ENCODE data around the gene PLSCR4. TPM values are rescaled to one million over a fixed set of nuclear protein-coding genes. Genes with fewer than 3 reads are reported as not detected.

PLSCR4 gene
- polyA plus RNA-seq, 3 donors, result 10.6 to 64.6 (median 37.8) TPM

GRCh38 chr3:146209371-146209770 lies 41.5 kb downstream of the PLSCR4 start:
- H3K27ac ChIP-seq (ENCODE audit: low read depth, low read length), result no peak overlapping the region

DNA sequence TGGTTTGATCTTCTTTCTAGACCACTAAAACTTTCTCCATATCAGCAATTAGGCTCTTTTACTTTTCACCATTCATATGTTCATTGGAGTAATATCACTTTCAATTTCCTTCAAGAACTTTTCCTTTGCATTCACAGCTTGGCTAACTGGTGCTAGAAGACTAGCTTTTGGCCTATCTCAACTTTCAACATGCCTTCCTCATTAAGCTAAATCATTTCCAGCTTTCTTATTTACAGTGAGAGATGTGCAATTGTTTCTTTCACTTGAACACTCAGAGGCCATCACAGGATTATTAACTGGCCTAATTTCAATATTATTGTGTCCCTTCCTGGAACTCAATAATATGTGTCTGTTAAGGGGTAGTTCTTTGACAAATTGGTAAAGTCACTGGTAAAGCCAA lies 47.1 kb downstream of the PLSCR4 start:
- H3K27ac ChIP-seq (ENCODE audit: low read depth, low read length), result no peak overlapping the region

DNA sequence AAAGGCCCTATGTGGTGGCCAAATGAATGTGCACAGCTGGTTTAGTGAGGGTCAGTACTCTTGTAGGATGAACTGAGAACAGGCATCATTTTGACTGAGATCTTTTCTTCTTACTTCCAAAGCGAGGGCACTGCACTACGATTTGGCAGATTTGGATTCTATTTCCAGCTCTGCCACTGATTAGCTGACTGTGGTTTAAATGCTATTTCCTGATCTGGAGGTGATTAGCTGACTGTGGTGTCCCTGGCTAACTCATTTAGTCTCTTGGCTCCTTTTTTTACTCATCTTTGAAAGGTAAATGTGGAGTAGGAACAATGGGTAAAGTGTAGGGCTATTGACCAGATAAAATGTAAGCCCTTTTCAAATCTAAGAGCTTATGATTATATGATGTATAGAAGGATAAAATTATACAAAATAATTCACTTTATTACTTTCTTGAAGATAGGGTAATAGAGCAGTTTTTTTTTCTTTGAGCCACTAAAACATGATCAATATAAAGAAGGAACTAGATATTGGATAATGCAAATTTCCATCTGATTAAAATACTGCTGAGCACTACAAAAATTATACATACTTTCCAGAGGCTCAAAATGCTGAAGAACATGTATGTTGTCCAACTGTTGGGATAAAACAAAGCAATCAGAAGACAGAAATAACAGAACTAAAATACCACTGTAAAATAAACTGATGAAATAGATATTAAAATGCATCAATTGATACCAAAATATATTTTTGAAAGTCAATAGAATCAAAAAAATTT lies 50.3 kb downstream of the PLSCR4 start:
- 53 to 75% (median 65%) methylated on average over 2 of the region's 2 CpGs for WGBS, 3 donors
- no peak overlapping the region for H3K27ac ChIP-seq (ENCODE audit: low read depth, low read length)

DNA sequence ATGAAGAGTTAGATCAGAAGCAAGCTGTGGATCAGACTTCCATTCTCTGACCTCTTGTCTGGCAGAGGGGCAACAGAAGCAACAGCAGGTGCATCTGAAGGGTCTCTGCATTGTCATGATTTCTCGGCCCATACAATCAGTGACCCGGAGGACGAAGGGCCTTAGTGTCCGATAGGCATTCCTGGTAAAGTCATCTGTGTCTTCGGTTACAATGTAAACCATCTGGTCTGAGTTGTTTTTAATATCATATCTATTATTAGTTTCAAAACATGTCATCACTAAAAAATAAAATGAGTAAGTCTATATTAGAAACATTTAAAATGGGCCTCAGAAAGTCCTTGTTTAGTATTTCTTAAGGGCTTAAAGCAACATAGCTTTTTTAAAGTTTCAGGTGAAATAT lies 51.1 kb downstream of the PLSCR4 start:
- no peak overlapping the region for H3K27ac ChIP-seq (ENCODE audit: low read depth, low read length)
- whole genome bisulfite sequencing, 3 donors, result 91 to 98% (median 92%) methylated on average over 5 of the region's 5 CpGs

GRCh38 chr3:146196789-146197188 lies 54.1 kb downstream of the PLSCR4 start:
- H3K27ac ChIP-seq (ENCODE audit: low read depth, low read length), result no peak overlapping the region
- WGBS, 3 donors, result 87 to 97% (median 92%) methylated on average over 2 of the region's 2 CpGs

- H3K27ac ChIP-seq (ENCODE audit: low read depth, low read length), result no peak overlapping the region
- WGBS, 3 donors, result 25 to 44% (median 41%) methylated on average over 4 of the region's 4 CpGs
Observed at GRCh38 chr3:146195605-146196004, 55.3 kb downstream of the PLSCR4 start.

GRCh38 chr3:146195030-146195429 lies 55.9 kb downstream of the PLSCR4 start:
- whole genome bisulfite sequencing, 3 donors, result 67 to 69% (median 68%) methylated on average over 3 of the region's 3 CpGs
- no peak overlapping the region for H3K27ac ChIP-seq (ENCODE audit: low read depth, low read length)

- H3K27ac ChIP-seq (ENCODE audit: low read depth, low read length), result no peak overlapping the region
- WGBS, 3 donors, result 89 to 90% (median 90%) methylated on average over 1 of the region's 1 CpG
Observed at GRCh38 chr3:146191051-146191450, 59.9 kb downstream of the PLSCR4 start.

DNA sequence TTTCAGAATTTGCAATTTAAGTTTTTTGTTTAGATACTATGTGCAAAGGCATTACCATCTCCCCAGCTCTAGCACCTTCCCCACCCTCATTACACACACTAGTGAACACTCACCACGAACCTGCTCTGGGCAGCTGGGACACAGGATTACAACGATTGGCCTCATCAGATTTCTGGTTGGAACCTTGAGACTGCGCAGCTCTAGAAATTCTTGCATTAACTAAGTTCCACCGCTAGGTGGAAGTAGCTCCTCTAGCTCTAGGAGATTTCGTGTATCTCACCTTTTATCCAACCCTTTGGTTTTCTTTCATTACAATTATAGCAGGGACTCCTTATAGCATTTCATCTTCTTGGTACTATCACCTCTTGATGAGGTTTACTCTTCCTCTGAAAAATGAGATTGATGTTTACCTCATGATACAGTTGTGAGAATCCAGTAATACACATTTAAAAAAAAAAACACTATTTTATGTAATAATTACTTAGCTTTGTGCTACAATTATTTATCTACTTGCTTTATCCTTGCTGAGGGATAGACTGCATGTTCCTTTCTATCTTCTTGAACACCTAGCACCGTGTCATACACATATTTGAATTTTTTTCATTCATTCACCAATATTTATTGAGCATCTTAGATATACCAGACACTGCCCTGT lies 61.3 kb downstream of the PLSCR4 start:
- 5 to 14% (median 13%) methylated on average over 6 of the region's 6 CpGs for WGBS, 3 donors
- H3K27ac ChIP-seq (ENCODE audit: low read depth, low read length), result no peak overlapping the region

DNA sequence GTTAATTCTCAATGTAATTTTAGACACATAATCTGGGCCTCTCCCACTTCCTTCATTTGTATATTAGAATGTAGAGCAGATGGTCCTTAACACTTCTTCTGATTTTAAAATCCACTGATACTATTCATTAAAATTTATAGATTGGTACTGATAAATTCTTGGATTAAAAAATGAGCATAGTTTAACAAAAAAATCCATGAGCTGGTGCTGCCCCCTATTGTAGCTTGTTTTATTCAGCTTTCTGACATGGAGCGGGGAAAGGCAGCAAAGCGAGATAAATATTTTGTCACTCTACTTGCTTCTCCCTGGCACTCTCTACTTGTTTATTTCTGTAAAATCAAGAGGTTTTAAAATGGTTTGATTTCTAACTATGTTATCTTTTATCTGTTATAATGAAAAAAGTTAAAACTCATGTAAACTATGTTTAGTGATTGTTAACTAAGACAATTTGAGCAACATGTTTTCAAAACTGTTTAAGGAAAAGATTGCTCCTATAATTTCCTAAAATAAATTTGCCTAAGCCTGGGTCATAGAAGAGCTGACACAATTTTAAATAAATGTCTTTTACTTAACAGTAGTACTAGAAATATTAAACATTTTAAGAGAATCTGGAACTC lies 63.5 kb downstream of the PLSCR4 start:
- 37 to 70% (median 39%) methylated on average over 2 of the region's 2 CpGs for WGBS, 3 donors

DNA sequence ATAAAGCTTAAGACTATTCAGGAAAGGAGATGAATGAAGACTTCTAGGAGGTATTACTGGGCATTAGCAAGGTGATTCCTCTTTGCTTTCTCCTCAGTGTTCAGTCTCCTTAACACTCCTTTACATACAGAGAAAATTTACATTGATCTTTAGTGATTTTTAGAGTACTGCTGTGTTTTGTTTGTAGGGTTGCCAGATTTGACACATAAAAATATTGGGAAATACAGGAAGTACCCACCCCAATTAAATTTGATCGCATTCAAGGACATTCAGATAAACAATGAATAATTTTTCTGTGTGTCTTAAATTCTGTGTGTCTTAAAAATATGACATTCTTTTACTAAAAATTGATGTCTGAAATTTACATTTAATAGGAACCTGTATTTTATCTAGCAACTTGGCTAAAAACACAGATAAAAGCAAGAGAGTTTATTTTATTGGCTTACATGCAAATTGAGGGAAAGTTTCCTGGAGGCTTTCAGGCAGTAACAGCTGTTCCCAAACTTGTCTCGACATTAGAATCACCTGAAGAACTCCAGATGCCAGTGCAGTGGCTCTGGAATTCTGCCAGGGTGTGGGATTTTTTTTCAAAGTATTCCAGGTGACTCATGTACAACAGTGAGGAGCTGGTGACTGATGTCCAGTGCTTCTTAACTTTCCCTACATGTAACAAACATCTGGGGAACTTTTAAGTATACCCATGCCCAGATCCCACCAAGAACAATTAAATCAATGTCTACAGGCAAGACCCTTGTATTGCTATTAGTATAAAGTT lies 66.5 kb downstream of the PLSCR4 start:
- H3K27ac ChIP-seq (ENCODE audit: low read depth, low read length), result no peak overlapping the region
- 20 to 64% (median 59%) methylated on average over 2 of the region's 2 CpGs for WGBS, 3 donors

More for the DNA sequence above, 63.5 kb downstream of the PLSCR4 start:
- H3K27ac ChIP-seq (ENCODE audit: low read depth, low read length), result no peak overlapping the region

- 93 to 95% (median 94%) methylated on average over 5 of the region's 5 CpGs for WGBS, 3 donors
Observed at GRCh38 chr3:146181216-146181615, 69.7 kb downstream of the PLSCR4 start.

GRCh38 chr3:146180376-146180775 lies 70.5 kb downstream of the PLSCR4 start:
- no peak overlapping the region for H3K27ac ChIP-seq (ENCODE audit: low read depth, low read length)
- 90 to 97% (median 95%) methylated on average over 6 of the region's 6 CpGs for WGBS, 3 donors

More at GRCh38 chr3:146181216-146181615, 69.7 kb downstream of the PLSCR4 start:
- H3K27ac ChIP-seq (ENCODE audit: low read depth, low read length), result no peak overlapping the region

- H3K27ac ChIP-seq (ENCODE audit: low read depth, low read length), result no peak overlapping the region
- WGBS, 3 donors, result 62 to 83% (median 76%) methylated on average over 6 of the region's 6 CpGs
Observed at GRCh38 chr3:146178006-146178689, 72.8 kb downstream of the PLSCR4 start.

DNA sequence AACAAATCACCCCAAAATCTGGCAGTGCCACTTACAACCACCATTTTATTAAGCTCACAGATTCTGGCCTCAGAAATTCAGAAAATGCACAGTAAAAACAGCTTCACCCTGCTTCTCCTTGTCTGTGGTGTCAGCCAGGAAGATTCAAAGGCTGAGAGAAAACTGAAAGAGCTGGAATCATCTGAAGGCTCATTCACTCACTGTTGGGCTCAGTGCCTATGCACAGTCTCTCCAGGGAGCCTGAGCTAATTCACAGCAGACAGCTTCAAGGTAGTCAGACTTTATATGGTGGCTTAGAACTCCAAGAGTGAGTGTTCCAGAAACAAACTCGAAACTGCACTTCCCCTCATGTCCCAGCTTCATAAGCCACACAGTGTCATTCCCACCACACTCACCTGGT lies 73.4 kb downstream of the PLSCR4 start:
- no peak overlapping the region for H3K27ac ChIP-seq (ENCODE audit: low read depth, low read length)

GRCh38 chr3:146177072-146177471 lies 73.8 kb downstream of the PLSCR4 start:
- no peak overlapping the region for H3K27ac ChIP-seq (ENCODE audit: low read depth, low read length)
- WGBS, 3 donors, result 61 to 81% (median 72%) methylated on average over 3 of the region's 3 CpGs

More for the DNA sequence above, 73.4 kb downstream of the PLSCR4 start:
- WGBS, 3 donors, result 50 to 71% (median 56%) methylated on average over 1 of the region's 1 CpG

- WGBS, 3 donors, result 55 to 86% (median 86%) methylated on average over 1 of the region's 1 CpG
- no peak overlapping the region for H3K27ac ChIP-seq (ENCODE audit: low read depth, low read length)
Observed at GRCh38 chr3:146172586-146172985, 78.3 kb downstream of the PLSCR4 start.

DNA sequence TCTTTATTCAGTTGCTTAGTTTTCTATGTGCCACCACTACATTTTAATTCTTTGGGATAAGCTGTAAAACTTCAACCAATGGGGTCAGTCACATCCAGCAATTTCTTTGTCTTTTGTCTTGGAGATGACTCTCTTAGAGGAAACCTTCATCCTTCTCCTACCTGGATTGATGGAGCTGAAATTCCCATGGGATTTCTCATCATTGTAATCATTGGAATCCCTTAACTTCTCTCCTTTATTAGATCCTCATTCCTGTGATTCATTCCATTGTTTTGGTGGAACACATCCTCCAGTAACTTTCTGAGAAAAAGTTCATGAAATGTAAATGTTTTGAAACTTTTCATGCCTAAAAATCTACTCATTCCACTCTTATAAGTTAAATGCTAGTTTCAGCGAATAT lies 80.3 kb downstream of the PLSCR4 start:
- 93 to 96% (median 93%) methylated on average over 1 of the region's 1 CpG for WGBS, 3 donors
- no peak overlapping the region for H3K27ac ChIP-seq (ENCODE audit: low read depth, low read length)
